ENCODE results near the gene MAPKAPK2. TPM values are rescaled to one million over a fixed set of nuclear protein-coding genes. Genes with fewer than 3 reads are reported as not detected.

MAPKAPK2 gene
- total RNA-seq, 1 donor from 2014 or later, result 93.8 TPM

DNA sequence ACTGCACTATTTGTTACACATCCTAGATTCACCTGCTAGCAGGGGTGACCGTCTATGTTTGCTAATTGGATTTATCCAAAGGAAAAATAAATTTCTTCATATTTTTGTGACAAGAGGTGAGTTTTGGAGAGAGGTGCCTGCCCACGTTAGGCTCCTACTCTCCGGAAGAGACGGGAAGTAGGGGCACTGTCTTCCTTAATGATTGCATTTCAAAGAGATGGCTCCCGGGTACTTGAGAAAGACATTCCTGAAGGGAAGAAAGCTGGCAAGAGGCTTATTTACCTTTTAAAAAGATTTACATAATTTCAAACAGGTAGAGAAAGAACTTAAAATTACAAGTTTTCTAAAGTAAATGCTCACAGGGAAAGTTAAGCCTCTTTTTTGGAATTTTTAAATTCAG is 67.2 kb downstream of the MAPKAPK2 start:
- Mint-ChIP-seq H3K27ac (ENCODE audit: unreplicated experiment) (no peak overlapping the region), H3K4me1 (ENCODE audit: low read depth, unreplicated experiment) (peaks cover 10% of the 10 kb centered on the region), H3K36me3 (ENCODE audit: unreplicated experiment) (peaks cover 5% of the 10 kb centered on the region), H3K4me3 (ENCODE audit: unreplicated experiment) (no peak overlapping the region), H3K27me3 (ENCODE audit: unreplicated experiment) (no peaks in the 10 kb centered on the region), H3K9me3 (ENCODE audit: unreplicated experiment) (no peaks in the 10 kb centered on the region)
- no peak for TF ChIP-seq CTCF (IDR thresholded peaks at IDR 0.05; ENCODE audit: partially characterized antibody, unreplicated experiment)
- no peak for DNase-seq

DNA sequence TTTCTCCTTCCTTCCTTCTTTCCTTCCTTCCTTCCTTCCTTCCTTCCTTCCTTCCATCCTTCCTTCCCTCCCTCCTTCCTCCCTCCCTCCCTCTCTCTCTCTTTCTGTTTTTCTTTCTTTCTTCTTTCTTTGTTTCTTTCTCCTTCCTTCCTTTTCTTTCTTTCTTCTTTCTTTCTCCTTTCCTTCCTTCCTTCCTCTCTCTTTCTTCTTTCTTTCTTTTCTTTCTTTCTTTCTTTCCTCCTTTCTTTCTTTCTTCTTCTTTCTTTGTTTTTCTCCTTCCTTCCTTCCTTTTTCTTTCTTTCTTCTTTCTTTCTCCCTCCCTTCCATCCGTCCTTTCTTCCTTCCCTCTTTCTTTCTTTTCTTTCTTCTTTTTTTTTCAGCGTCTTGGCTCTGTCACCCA is 67.8 kb downstream of the MAPKAPK2 start:
- Mint-ChIP-seq H3K36me3 (ENCODE audit: unreplicated experiment) (peaks cover 5% of the 10 kb centered on the region), H3K27ac (ENCODE audit: unreplicated experiment) (no peak overlapping the region), H3K4me3 (ENCODE audit: unreplicated experiment) (no peak overlapping the region), H3K4me1 (ENCODE audit: low read depth, unreplicated experiment) (peaks cover 10% of the 10 kb centered on the region), H3K9me3 (ENCODE audit: unreplicated experiment) (no peaks in the 10 kb centered on the region), H3K27me3 (ENCODE audit: unreplicated experiment) (no peaks in the 10 kb centered on the region)
- DNase-seq, result no peak
- TF ChIP-seq CTCF (IDR thresholded peaks at IDR 0.05; ENCODE audit: partially characterized antibody, unreplicated experiment), result no peak

DNA sequence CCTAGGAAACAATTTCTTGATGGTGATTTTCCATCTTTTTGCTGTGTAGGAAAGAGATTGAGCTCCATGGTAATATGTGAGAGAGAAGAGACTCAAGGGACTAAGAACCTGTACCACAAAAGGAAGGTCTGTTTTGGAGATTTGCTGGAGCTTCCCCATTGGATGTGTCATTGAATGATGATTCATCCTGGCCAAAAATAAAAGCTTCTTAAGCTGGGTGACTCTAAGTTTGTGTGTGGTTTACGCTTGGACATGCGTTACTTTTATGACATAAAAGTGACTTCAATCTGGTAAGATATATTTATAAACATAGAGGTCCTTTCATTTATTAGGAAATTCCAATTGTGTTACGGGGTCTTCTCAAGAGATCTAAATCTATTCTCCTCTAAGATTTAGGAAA is 68.4 kb downstream of the MAPKAPK2 start:
- no peak overlapping the region for H3K4me3 Mint-ChIP-seq (ENCODE audit: unreplicated experiment)
- no peak overlapping the region for H3K27ac Mint-ChIP-seq (ENCODE audit: unreplicated experiment)
- H3K9me3 Mint-ChIP-seq (ENCODE audit: unreplicated experiment), result no peaks in the 10 kb centered on the region
- no peak for DNase-seq
- peaks cover 10% of the 10 kb centered on the region for H3K4me1 Mint-ChIP-seq (ENCODE audit: low read depth, unreplicated experiment)
- H3K27me3 Mint-ChIP-seq (ENCODE audit: unreplicated experiment), result no peaks in the 10 kb centered on the region
- no peak for TF ChIP-seq CTCF (IDR thresholded peaks at IDR 0.05; ENCODE audit: partially characterized antibody, unreplicated experiment)
- peaks cover 5% of the 10 kb centered on the region for H3K36me3 Mint-ChIP-seq (ENCODE audit: unreplicated experiment)

GRCh38 chr1:206754011-206754410 is 69.3 kb downstream of the MAPKAPK2 start:
- TF ChIP-seq CTCF (IDR thresholded peaks at IDR 0.05; ENCODE audit: partially characterized antibody, unreplicated experiment), result no peak
- no peaks in the 10 kb centered on the region for H3K27me3 Mint-ChIP-seq (ENCODE audit: unreplicated experiment)

GRCh38 chr1:206757524-206758266 is 73.0 kb downstream of the MAPKAPK2 start:
- H3K9me3 Mint-ChIP-seq (ENCODE audit: unreplicated experiment), result no peaks in the 10 kb centered on the region
- H3K4me1 Mint-ChIP-seq (ENCODE audit: low read depth, unreplicated experiment), result no peaks in the 10 kb centered on the region
- peaks cover 2% of the 10 kb centered on the region for H3K27me3 Mint-ChIP-seq (ENCODE audit: unreplicated experiment)
- H3K36me3 Mint-ChIP-seq (ENCODE audit: unreplicated experiment), result peaks cover 5% of the 10 kb centered on the region
- TF ChIP-seq CTCF (IDR thresholded peaks at IDR 0.05; ENCODE audit: partially characterized antibody, unreplicated experiment), result no peak
- DNase-seq, result no peak
- no peak overlapping the region for H3K4me3 Mint-ChIP-seq (ENCODE audit: unreplicated experiment)
- H3K27ac Mint-ChIP-seq (ENCODE audit: unreplicated experiment), result no peak overlapping the region

More at GRCh38 chr1:206754011-206754410, 69.3 kb downstream of the MAPKAPK2 start:
- DNase-seq, result no peak
- Mint-ChIP-seq H3K4me3 (ENCODE audit: unreplicated experiment) (no peak overlapping the region), H3K36me3 (ENCODE audit: unreplicated experiment) (peaks cover 5% of the 10 kb centered on the region), H3K27ac (ENCODE audit: unreplicated experiment) (no peak overlapping the region), H3K4me1 (ENCODE audit: low read depth, unreplicated experiment) (peaks cover 6% of the 10 kb centered on the region), H3K9me3 (ENCODE audit: unreplicated experiment) (no peaks in the 10 kb centered on the region)

Measured in glutamatergic neuron (in vitro differentiated cells).